Measurements from ENCODE around the gene RRP8. TPM values are rescaled to one million over a fixed set of nuclear protein-coding genes. Genes with fewer than 3 reads are reported as not detected.

Gene RRP8
- total RNA-seq, 1 experiment from 2014 or later = 17.4 TPM

- TF ChIP-seq, protein P1, sequence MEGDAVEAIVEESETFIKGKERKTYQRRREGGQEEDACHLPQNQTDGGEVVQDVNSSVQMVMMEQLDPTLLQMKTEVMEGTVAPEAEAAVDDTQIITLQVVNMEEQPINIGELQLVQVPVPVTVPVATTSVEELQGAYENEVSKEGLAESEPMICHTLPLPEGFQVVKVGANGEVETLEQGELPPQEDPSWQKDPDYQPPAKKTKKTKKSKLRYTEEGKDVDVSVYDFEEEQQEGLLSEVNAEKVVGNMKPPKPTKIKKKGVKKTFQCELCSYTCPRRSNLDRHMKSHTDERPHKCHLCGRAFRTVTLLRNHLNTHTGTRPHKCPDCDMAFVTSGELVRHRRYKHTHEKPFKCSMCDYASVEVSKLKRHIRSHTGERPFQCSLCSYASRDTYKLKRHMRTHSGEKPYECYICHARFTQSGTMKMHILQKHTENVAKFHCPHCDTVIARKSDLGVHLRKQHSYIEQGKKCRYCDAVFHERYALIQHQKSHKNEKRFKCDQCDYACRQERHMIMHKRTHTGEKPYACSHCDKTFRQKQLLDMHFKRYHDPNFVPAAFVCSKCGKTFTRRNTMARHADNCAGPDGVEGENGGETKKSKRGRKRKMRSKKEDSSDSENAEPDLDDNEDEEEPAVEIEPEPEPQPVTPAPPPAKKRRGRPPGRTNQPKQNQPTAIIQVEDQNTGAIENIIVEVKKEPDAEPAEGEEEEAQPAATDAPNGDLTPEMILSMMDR (IDR thresholded peaks at IDR 0.05; ENCODE audit: unreplicated experiment) = no peak
- CTCF ChIA-PET = no interaction called here
- no peaks in the 10 kb centered on the region for H3K4me1 Mint-ChIP-seq (ENCODE audit: low read depth, unreplicated experiment)
- no peak overlapping the region for H3K27ac Mint-ChIP-seq (ENCODE audit: unreplicated experiment)
- H3K36me3 Mint-ChIP-seq (ENCODE audit: insufficient read depth, unreplicated experiment) = peaks cover 13% of the 10 kb centered on the region
- BruUV-seq (replicated peaks) = no TSS peak
- no peaks in the 10 kb centered on the region for H3K27me3 Mint-ChIP-seq (ENCODE audit: unreplicated experiment)
- no peak for DNase-seq
- no peaks in the 10 kb centered on the region for H3K9me3 Mint-ChIP-seq (ENCODE audit: low read depth, unreplicated experiment)
- H3K4me3 Mint-ChIP-seq (ENCODE audit: low read depth, unreplicated experiment) = no peak overlapping the region
- intact Hi-C loops (cut with micrococcal nuclease; ENCODE audit: unreplicated experiment) = no loop called here
Measured at GRCh38 chr11:6545917-6546605, 57.4 kb downstream of the RRP8 start.

Other genes starting within 250 kb of the RRP8 start
- gene SMPD1, start 213.1 kb downstream of the RRP8 start, total RNA-seq (2022) = 21.2 and 25.6 TPM in 2 replicates
- 2.8 and 2.9 TPM in 2 replicates for gene APBB1, start 184.5 kb downstream of the RRP8 start, total RNA-seq (2022)
- 0.45 and 11.0 TPM in 2 replicates for gene HPX, start 162.6 kb downstream of the RRP8 start, total RNA-seq (2022)
- 9.5 and 10.6 TPM in 2 replicates for gene TRIM3, start 129.7 kb downstream of the RRP8 start, total RNA-seq (2022)
- gene ARFIP2, start 122.3 kb downstream of the RRP8 start, total RNA-seq (2022) = 72.2 and 74.9 TPM in 2 replicates
- gene TIMM10B, start 122.1 kb downstream of the RRP8 start, total RNA-seq (2022) = 41.7 and 45.7 TPM in 2 replicates
- gene DNHD1, start 106.3 kb downstream of the RRP8 start, total RNA-seq (2022) = 41.2 and 41.8 TPM in 2 replicates
- gene ILK, start 158 bp upstream of the RRP8 start, total RNA-seq (2022) = 85.7 and 87.0 TPM in 2 replicates
- 175 and 187 TPM in 2 replicates for gene TAF10, start 8.6 kb upstream of the RRP8 start, total RNA-seq (2022)
- 70.6 and 71.5 TPM in 2 replicates for gene TPP1, start 15.8 kb upstream of the RRP8 start, total RNA-seq (2022)
- 0.02 TPM in 1 of 2 replicates, not detected in the other for gene DCHS1, start 52.2 kb upstream of the RRP8 start, total RNA-seq (2022)
- gene MRPL17, start 79.7 kb upstream of the RRP8 start, total RNA-seq (2022) = 78.2 and 84.0 TPM in 2 replicates
- not detected in 2 replicates for gene OR2AG2, start 168.4 kb upstream of the RRP8 start, total RNA-seq (2022)
- not detected in 2 replicates for gene OR2AG1, start 179.4 kb upstream of the RRP8 start, total RNA-seq (2022)
- 0.09 TPM in 1 of 2 replicates, not detected in the other for gene OR6A2, start 196.1 kb upstream of the RRP8 start, total RNA-seq (2022)
- gene OR10A5, start 242.1 kb upstream of the RRP8 start, total RNA-seq (2022) = not detected in 2 replicates

Data from Calu3 (cell line).